M059J (cell line): ENCODE measurements around the gene DIPK1A. TPM values are rescaled to one million over a fixed set of nuclear protein-coding genes. Genes with fewer than 3 reads are reported as not detected.
A peak's percentile ranks its signal among the peaks of the same experiment; 100 is the strongest.

Experiments used
- DNase-seq: peaks from one replicate; pipeline ENCODE4 v3.0.0-alpha.2; 2012; ENCODE audit warnings: low read depth
- total RNA-seq: library from RNA; depleted of rRNA; stranded (reverse); fragments of >200 nt; shearing (Covaris generic); gene quantifications from 2 replicates; pipeline ENCODE4 v1.2.3, GENCODE V29; 2014

DIPK1A gene
- total RNA-seq, 1 experiment from 2014 or later = 21.5 TPM

- DNase-seq = no peak
Measured at GRCh38 chr1:92842082-92843045, 118.9 kb downstream of the DIPK1A start.

GRCh38 chr1:92840600-92840999, 120.7 kb downstream of the DIPK1A start:
- no peak for DNase-seq

GRCh38 chr1:92839442-92839841, 121.8 kb downstream of the DIPK1A start:
- DNase-seq = no peak

- DNase-seq = no peak
Measured at GRCh38 chr1:92838519-92838918, 122.7 kb downstream of the DIPK1A start.

- no peak for DNase-seq
Measured at GRCh38 chr1:92837062-92837461, 124.2 kb downstream of the DIPK1A start.

- no peak for DNase-seq
Measured at GRCh38 chr1:92834617-92835016, 126.6 kb downstream of the DIPK1A start.

- no peak for DNase-seq
Measured at GRCh38 chr1:92833840-92834239, 127.4 kb downstream of the DIPK1A start.

GRCh38 chr1:92832537-92833114, 128.6 kb downstream of the DIPK1A start:
- no peak for DNase-seq

- DNase-seq = peak; percentile 97
Measured at GRCh38 chr1:92831762-92832536, 129.3 kb downstream of the DIPK1A start, which contains the start of gene RPL5. Gene RPL5, plus strand, starts transcription at chr1:92832040. Its CDS starts 75 bp downstream, at chr1:92832115.

GRCh38 chr1:92831368-92831761, 129.9 kb downstream of the DIPK1A start:
- no peak for DNase-seq

- peak; percentile 70 for DNase-seq
Measured at GRCh38 chr1:92826792-92827191, 134.5 kb downstream of the DIPK1A start.

- DNase-seq = peak; percentile 87
Measured at GRCh38 chr1:92822879-92823278, 138.4 kb downstream of the DIPK1A start.

- peak; percentile 48 for DNase-seq
Measured at GRCh38 chr1:92820551-92820950, 140.7 kb downstream of the DIPK1A start.

GRCh38 chr1:92820024-92820423, 141.2 kb downstream of the DIPK1A start:
- peak; percentile 42 for DNase-seq

GRCh38 chr1:92817986-92818764, 143.1 kb downstream of the DIPK1A start:
- DNase-seq = no peak

GRCh38 chr1:92817137-92817697, 144.0 kb downstream of the DIPK1A start:
- no peak for DNase-seq

GRCh38 chr1:92816732-92817131, 144.5 kb downstream of the DIPK1A start:
- DNase-seq = no peak

- no peak for DNase-seq
Measured at GRCh38 chr1:92808381-92808780, 152.9 kb downstream of the DIPK1A start.

- DNase-seq = no peak
Measured at GRCh38 chr1:92805216-92805615, 156.0 kb downstream of the DIPK1A start.

GRCh38 chr1:92804721-92805201, 156.5 kb downstream of the DIPK1A start:
- peak; percentile 97 for DNase-seq
